Measurements from ENCODE around the gene KIF1B. TPM values are rescaled to one million over a fixed set of nuclear protein-coding genes. Genes with fewer than 3 reads are reported as not detected.

KIF1B gene
- total RNA-seq, 1 experiment from 2014 or later, result 28.1 TPM

DNA sequence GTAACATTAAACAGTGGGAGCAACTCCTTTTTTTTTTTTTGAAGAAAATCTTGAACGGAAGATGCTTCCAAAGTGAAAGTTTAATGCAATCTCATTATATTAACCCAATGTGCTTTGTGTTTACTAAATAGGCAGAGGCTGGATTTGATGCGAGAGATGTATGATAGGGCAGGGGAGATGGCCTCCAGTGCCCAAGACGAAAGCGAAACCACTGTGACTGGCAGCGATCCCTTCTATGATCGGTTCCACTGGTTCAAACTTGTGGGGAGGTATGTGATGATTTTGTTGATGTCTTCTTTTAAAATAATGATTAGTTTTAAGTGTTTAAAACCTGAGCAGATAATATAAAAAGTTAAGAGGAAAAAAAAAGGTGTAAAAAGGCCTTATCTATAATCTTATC lies 114.3 kb downstream of the KIF1B start (continued):
- TF ChIP-seq, protein P1, sequence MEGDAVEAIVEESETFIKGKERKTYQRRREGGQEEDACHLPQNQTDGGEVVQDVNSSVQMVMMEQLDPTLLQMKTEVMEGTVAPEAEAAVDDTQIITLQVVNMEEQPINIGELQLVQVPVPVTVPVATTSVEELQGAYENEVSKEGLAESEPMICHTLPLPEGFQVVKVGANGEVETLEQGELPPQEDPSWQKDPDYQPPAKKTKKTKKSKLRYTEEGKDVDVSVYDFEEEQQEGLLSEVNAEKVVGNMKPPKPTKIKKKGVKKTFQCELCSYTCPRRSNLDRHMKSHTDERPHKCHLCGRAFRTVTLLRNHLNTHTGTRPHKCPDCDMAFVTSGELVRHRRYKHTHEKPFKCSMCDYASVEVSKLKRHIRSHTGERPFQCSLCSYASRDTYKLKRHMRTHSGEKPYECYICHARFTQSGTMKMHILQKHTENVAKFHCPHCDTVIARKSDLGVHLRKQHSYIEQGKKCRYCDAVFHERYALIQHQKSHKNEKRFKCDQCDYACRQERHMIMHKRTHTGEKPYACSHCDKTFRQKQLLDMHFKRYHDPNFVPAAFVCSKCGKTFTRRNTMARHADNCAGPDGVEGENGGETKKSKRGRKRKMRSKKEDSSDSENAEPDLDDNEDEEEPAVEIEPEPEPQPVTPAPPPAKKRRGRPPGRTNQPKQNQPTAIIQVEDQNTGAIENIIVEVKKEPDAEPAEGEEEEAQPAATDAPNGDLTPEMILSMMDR (IDR thresholded peaks at IDR 0.05 in 2 of 3, conservative IDR thresholded peaks at IDR 0.05 in 1 of 3; ENCODE audit: borderline replicate concordance in 1 of 3, insufficient read depth in 1 of 3, low read depth in 2 of 3, low read length in 2 of 3), result no peak
- no peak for TF ChIP-seq FOSL1 (IDR thresholded peaks at IDR 0.05; ENCODE audit: low read depth)

DNA sequence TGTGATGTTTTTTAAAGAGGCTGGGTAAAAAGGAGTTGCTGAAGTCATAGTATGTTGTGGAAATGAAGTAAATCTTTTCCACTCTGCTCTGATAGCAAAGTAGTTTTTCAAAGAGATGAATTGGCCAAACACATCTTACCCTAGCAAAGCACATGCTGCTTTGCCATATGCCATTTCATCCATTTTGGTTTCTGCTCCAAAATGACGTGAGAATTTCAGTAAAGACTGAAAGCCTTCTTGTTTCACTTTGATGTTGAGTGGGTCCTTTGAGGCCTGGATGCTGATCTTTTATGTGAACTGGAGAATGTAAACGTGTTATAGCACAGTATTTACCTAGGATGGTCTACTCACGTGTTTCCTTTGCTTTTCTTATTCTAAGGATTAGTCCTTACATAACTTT lies 115.2 kb downstream of the KIF1B start:
- Histone ChIP-seq H2AFZ (ENCODE audit: low read depth, low read length, poor library complexity, severe bottlenecking) (no peak overlapping the region), H3K4me3 (replicated peaks in 1 of 2; ENCODE audit: low read depth in 1 of 2, low read length in 2 of 2) (no peak overlapping the region), H3K9me3 (ENCODE audit: control insufficient read depth in 1 of 2, insufficient read depth in 1 of 2, low read depth in 1 of 2, low read length in 2 of 2) (no peaks in the 10 kb centered on the region), H3K27me3 (ENCODE audit: insufficient read depth, low read length) (no peaks in the 10 kb centered on the region), H3K27ac (ENCODE audit: low read depth, low read length) (no peak overlapping the region), H4K20me1 (ENCODE audit: insufficient read depth) (no peaks in the 10 kb centered on the region), H3K79me2 (ENCODE audit: insufficient read depth, low read length) (no peaks in the 10 kb centered on the region), H3K9ac (ENCODE audit: low read length) (no peak overlapping the region), H3K4me1 (ENCODE audit: control insufficient read depth in 1 of 2, insufficient read depth in 2 of 2, low read length in 2 of 2) (no peaks in the 10 kb centered on the region), H3K9me2 (ENCODE audit: insufficient read depth) (no peaks in the 10 kb centered on the region), H3K4me2 (ENCODE audit: low read length) (no peak overlapping the region), H3K36me3 (ENCODE audit: control insufficient read depth in 1 of 2, insufficient read depth in 2 of 2, low read length in 2 of 2) (peaks cover 0 to 7% of the 10 kb centered on the region in 2 experiments; a peak in 2 of 4 replicates)
- ATAC-seq (no peak), DNase-seq (ENCODE audit: low read depth, low spot score) (no peak)
- intact Hi-C loops (cut with micrococcal nuclease), result no loop called here
- POLR2A ChIA-PET, result no interaction called here
- BruUV-seq (replicated peaks), result no TSS peak
- TF ChIP-seq CBX3 (IDR thresholded peaks at IDR 0.05; ENCODE audit: low read depth) (no peak), POLR2A (IDR thresholded peaks at IDR 0.05; ENCODE audit: borderline replicate concordance, extremely low read depth, insufficient read depth, insufficient read length) (no peak), JUND (IDR thresholded peaks at IDR 0.05) (no peak), YY1 (IDR thresholded peaks at IDR 0.05; ENCODE audit: extremely low read depth, insufficient replicate concordance, low read depth, low read length) (no peak)
- TF ChIP-seq, protein P2, sequence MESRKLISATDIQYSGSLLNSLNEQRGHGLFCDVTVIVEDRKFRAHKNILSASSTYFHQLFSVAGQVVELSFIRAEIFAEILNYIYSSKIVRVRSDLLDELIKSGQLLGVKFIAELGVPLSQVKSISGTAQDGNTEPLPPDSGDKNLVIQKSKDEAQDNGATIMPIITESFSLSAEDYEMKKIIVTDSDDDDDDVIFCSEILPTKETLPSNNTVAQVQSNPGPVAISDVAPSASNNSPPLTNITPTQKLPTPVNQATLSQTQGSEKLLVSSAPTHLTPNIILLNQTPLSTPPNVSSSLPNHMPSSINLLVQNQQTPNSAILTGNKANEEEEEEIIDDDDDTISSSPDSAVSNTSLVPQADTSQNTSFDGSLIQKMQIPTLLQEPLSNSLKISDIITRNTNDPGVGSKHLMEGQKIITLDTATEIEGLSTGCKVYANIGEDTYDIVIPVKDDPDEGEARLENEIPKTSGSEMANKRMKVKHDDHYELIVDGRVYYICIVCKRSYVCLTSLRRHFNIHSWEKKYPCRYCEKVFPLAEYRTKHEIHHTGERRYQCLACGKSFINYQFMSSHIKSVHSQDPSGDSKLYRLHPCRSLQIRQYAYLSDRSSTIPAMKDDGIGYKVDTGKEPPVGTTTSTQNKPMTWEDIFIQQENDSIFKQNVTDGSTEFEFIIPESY (IDR thresholded peaks at IDR 0.05; ENCODE audit: extremely low read depth, insufficient replicate concordance, low read length), result no peak
- CTCF ChIA-PET, result no interaction called here
- RAD21 ChIA-PET (ENCODE audit: low non-redundant PET in 1 of 2, low total read pairs in 2 of 2, uncharacterized antibody in 2 of 2, unreplicated experiment in 2 of 2), result no interaction called here

Data from HCT116 (cell line).